ENCODE results near the gene NPY2R. TPM values are rescaled to one million over a fixed set of nuclear protein-coding genes. Genes with fewer than 3 reads are reported as not detected.

Gene NPY2R
- total RNA-seq, 4 donors from 2014 or later: not detected

GRCh38 chr4:155197757-155198156 is 10.7 kb upstream of the NPY2R start:
- TF ChIP-seq POLR2A (IDR thresholded peaks at IDR 0.05) (no peak), CTCF (IDR thresholded peaks at IDR 0.05) (no peak)
- no peaks in the 10 kb centered on the region for H3K9me3 ChIP-seq
- no peak for DNase-seq
- H3K4me1 ChIP-seq: no peaks in the 10 kb centered on the region
- H3K27ac ChIP-seq: no peak overlapping the region
- H3K4me3 ChIP-seq (replicated peaks in 1 of 3): no peak overlapping the region
- H3K27me3 ChIP-seq: no peaks in the 10 kb centered on the region
- WGBS, 2 donors: 92% methylated on average over 2 of the region's 2 CpGs
- H3K36me3 ChIP-seq: no peaks in the 10 kb centered on the region
- intact Hi-C loops (cut with DNase I): no loop called here

- TF ChIP-seq POLR2A (IDR thresholded peaks at IDR 0.05) (no peak), CTCF (IDR thresholded peaks at IDR 0.05) (no peak)
- intact Hi-C loops (cut with DNase I): no loop called here
- Histone ChIP-seq H3K27ac (no peak overlapping the region), H3K27me3 (peaks cover 6% of the 10 kb centered on the region), H3K4me3 (replicated peaks in 1 of 3) (no peak overlapping the region), H3K9me3 (no peaks in the 10 kb centered on the region), H3K36me3 (no peaks in the 10 kb centered on the region), H3K4me1 (peaks cover 5 to 12% of the 10 kb centered on the region in 2 donors)
- WGBS, 2 donors: 2 to 5% methylated on average over 18 to 22 of the region's 26 CpGs
- no peak for DNase-seq
These were observed 740 bp upstream of the NPY2R start for GRCh38 chr4:155207534-155208257.

- Histone ChIP-seq H3K36me3 (no peaks in the 10 kb centered on the region), H3K4me3 (replicated peaks in 1 of 3) (no peak overlapping the region), H3K27ac (no peak overlapping the region), H3K9me3 (no peaks in the 10 kb centered on the region), H3K4me1 (no peaks in the 10 kb centered on the region), H3K27me3 (no peaks in the 10 kb centered on the region)
- intact Hi-C loops (cut with DNase I): no loop called here
- no peak for DNase-seq
- 85 to 92% methylated on average over 5 of the region's 5 CpGs for WGBS, 2 donors
- no peak for TF ChIP-seq CTCF (IDR thresholded peaks at IDR 0.05)
- no peak for TF ChIP-seq POLR2A (IDR thresholded peaks at IDR 0.05)
These were observed 11.6 kb downstream of the NPY2R start for GRCh38 chr4:155220025-155220424.

- Histone ChIP-seq H3K4me1 (no peaks in the 10 kb centered on the region), H3K27me3 (no peaks in the 10 kb centered on the region), H3K27ac (no peak overlapping the region), H3K36me3 (no peaks in the 10 kb centered on the region), H3K4me3 (replicated peaks in 1 of 3) (no peak overlapping the region), H3K9me3 (no peaks in the 10 kb centered on the region)
- intact Hi-C loops (cut with DNase I): no loop called here
- 24 to 41% methylated on average over 2 of the region's 2 CpGs for WGBS, 2 donors
- no peak for DNase-seq
- TF ChIP-seq CTCF (IDR thresholded peaks at IDR 0.05): no peak
- no peak for TF ChIP-seq POLR2A (IDR thresholded peaks at IDR 0.05)
These were observed 18.7 kb downstream of the NPY2R start for GRCh38 chr4:155227131-155227530.

GRCh38 chr4:155228713-155229112 is 20.3 kb downstream of the NPY2R start:
- intact Hi-C loops (cut with DNase I): no loop called here
- no peak for TF ChIP-seq CTCF (IDR thresholded peaks at IDR 0.05)
- TF ChIP-seq POLR2A (IDR thresholded peaks at IDR 0.05): no peak
- no peaks in the 10 kb centered on the region for H3K27me3 ChIP-seq
- H3K4me1 ChIP-seq: no peaks in the 10 kb centered on the region
- DNase-seq: no peak
- no peak overlapping the region for H3K4me3 ChIP-seq (replicated peaks in 1 of 3)
- H3K27ac ChIP-seq: no peak overlapping the region
- H3K9me3 ChIP-seq: no peaks in the 10 kb centered on the region
- no peaks in the 10 kb centered on the region for H3K36me3 ChIP-seq
